NK-92 (cell line): Measurements from ENCODE around the gene DNAH7.
"Not testable (repeated sequence)": the region's sequence is repeated elsewhere in the genome, so short reads cannot be mapped to it uniquely, and the experiment has no call there.

Experiments used
- DNase-seq: peaks from one replicate; lab custom pipeline; 2025; ENCODE audit not compliant: unreplicated experiment; lab: John Stamatoyannopoulos, UW

Gene DNAH7

DNA sequence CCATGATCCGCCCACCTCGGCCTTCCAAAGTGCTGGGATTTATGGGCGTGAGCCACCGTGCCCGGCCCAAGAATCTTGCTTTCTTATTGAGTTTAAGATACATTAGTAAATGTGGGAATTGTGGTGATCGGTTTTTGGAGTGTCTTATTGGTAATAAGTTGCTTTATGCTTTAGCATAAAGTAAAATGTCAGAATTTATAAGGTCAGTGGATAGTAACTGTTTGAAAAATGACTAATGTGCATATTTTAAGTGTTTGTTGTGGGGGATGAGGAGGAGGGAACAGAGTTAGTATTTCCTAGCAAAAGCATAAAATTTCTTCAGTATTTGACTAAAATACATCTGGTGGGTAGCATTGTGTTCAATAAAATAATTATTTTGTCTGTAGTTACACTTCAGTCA is 334.2 kb downstream of the DNAH7 start:
- DNase-seq = no peak

- no peak for DNase-seq
Observed at GRCh38 chr2:195733831-195734230, 334.8 kb downstream of the DNAH7 start.

- no peak for DNase-seq
Observed at GRCh38 chr2:195732574-195732973, 336.1 kb downstream of the DNAH7 start.

GRCh38 chr2:195730912-195731311 is 337.7 kb downstream of the DNAH7 start:
- no peak for DNase-seq

GRCh38 chr2:195727106-195727505 is 341.5 kb downstream of the DNAH7 start:
- DNase-seq = no peak

DNA sequence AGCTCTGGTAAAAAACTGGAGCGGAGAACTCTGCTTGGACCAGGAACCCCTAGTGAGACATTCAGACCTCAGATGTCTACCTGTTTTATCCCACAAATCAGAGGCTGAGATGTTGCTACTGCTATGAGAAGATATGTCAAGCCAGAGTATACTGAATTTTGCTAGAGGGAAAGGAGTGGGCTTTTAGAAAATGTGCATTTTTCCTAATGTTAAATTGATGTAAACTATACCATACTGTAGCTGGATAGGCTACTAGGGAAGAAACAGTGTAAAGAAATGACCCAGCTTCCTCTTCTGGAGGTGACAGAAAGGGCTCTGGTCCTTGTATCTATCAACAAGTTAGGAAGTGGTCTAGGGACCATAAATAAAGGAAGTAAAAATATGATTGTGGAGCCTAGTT is 346.6 kb downstream of the DNAH7 start:
- no peak for DNase-seq

DNA sequence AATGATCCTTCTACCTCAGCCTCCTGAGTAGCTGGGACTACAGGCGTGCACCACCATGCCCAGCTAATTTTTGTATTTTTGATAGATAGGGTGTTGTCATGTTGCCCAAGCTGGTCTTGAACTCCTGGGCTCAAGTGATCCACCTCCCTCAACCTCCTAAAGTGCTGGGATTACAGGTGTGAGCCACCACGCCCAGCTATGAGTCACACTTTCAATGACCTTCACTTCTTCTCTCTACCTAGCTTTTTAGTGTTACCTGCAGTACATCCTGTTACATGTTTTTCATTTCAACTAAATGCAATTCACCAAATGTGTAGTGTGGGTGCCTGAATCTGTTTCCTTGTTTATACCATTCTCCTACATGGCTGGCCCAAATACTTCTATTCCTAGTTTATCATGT is 347.6 kb downstream of the DNAH7 start:
- no peak for DNase-seq

- no peak for DNase-seq
Observed at GRCh38 chr2:195716466-195716865, 352.2 kb downstream of the DNAH7 start.

GRCh38 chr2:195711478-195711877 is 357.2 kb downstream of the DNAH7 start:
- no peak for DNase-seq

DNA sequence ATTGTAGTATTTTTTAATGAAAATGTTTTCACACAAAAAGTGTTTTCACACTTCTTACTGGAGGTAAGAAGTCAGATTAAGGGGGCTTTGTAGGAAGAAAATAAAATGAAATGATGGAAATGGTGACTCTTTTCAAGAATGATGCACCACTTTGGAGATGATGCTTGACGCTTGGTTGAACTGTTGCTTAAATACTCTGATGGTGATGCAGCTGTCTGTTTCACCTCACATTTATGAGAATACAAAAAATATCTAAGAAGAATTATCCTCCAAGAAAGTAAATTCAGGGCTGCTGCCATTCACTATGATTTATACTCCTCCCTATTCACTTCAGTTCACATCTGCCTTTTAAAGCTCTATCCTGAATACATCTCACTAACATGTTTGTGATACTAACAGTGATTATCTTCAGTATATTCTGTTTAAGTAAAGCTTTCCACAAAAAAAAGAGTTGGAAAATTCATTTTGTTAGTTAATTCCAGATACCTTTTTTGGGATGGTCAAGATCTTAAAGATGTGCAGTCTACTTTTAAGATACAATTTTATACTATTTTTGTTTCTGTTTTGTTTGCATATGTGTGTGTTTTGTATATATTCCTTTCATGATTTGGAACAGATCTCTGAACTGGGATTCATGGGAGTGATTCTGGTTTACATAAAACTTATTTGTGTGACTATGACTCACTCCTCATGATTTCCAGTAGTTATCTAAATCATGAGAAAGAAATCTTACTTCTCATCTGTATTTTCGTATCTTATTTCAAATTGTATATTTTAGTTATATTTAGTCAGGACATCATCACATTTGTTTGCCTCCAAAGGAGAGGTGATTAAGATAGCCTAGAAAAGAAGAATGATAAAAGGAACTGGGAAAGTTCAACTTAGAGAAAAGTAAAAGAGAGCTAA is 358.5 kb downstream of the DNAH7 start:
- DNase-seq = no peak

DNA sequence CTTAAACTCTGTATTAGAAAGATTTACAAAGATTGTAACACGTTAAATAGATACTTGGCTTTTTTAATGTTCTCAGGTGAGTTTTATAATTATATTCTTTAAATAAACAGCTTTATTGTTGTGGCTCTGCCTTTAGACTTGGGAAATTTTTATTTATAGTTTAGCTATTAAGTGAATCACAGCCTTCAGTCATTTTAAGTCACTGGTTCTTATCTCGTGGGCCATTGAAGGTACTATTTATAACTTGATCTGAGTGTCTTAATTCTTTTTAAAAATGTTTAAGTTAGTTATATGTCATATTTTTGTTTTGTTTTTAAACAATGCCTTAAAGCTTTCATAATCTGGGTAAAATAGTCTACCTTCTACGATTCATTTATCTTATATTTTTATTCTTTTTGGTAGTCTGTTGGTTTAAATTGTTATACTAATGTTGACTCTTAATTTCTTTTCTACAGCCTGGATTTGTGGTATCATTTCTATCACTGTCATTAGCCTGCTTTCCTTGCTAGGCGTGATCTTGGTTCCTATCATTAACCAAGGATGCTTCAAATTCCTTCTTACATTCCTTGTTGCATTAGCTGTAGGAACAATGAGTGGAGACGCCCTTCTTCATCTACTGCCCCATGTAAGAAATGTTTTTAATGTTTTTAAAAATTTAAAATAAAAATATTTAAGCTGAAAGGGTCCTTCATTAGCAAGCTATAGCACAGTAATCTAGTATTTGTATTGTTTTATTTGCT is 362.3 kb downstream of the DNAH7 start:
- DNase-seq = no peak

DNA sequence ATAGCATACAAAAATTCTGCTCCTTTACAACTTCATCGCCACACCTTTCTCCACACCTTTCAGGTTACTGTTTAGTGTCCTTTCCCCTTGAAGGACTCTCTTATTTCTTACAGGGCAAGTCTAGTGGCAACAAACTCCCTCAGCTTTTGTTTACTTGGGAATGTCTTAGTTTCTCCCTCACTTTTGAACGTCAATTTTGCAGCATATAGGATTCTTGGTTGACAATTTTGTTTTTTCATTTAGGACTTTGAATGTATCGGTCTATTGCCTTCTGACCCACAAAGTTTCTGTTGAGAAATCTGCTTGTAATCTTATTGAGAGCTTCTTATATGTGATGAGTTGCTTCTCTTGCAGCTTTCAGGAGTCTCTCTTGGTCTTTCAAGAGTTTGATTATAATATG is 368.2 kb downstream of the DNAH7 start:
- DNase-seq = no peak

- no peak for DNase-seq
Observed at GRCh38 chr2:195697681-195698220, 370.9 kb downstream of the DNAH7 start.

DNA sequence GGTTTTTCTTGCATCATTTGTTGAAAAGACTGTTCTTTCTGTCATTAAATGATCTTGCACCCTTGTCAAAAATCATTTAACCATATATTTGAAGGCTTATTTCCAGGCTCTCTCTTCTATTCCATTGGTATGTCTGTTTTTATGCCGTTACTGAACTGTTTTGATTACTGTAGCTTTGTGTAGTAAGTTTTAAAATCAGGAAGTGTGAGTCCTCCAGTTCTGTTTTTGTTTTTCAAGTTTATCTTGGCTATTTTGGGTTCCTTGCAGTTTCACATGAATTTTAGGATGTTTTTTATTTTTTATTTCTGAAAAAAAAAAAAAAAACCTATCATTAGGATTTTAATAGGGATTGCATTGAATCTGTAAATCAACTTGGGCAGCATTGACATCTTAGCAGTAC is 372.6 kb downstream of the DNAH7 start:
- DNase-seq = no peak

DNA sequence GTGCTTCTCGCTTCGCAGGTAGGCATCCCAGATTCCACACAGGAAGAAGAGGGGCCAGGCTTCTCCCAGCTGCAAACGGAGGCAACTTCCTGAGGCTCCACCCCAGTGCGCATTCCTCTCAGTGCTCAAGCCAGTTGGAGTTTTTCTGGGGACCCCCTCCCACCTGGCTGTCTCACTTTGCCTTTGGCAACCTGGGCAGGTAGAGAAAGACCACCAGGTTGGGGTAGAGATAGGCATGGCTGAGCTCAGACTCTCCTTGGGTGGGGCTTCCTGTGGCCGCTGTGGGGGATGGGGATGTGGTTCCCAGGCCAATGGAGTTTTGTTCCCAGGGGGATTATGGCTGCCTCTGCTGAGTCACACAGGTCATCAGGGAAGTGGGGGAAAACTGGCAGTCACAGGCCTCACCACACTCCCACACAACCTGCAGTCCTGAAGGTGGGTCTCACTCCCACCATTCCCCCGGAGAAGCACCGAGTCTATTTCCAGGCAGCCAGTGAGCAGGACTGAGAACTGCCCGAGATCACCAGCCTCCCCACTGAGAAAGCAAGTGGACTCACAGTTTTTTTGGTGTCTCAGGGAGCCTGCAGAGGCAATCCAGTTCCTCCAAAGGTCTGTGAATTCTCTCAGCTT is 373.5 kb downstream of the DNAH7 start:
- DNase-seq = no peak

- no peak for DNase-seq
Observed at GRCh38 chr2:195694553-195694952, 374.1 kb downstream of the DNAH7 start.

DNA sequence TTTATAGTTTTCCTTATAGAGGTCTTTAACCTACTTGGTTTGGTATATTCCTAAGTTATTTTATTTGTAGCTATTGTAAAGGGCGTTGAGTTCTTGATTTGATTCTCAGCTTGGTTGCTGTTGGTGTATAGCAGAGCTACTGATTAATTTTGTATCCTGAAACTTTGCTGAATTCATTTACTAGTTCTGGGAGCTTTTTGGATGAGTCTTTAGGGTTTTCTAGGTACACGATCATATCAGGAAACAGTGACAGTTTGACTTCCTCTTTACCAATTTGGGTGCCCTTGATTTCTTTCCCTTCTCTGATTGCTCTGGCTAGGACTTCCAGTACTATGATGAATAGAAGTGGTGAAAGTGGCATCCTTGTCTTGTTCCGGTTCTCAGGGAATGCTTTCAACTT is 376.1 kb downstream of the DNAH7 start:
- not testable (repeated sequence) for DNase-seq
